HepG2 (cell line): Measurements from ENCODE around the gene CDK10. TPM values are rescaled to one million over a fixed set of nuclear protein-coding genes. Genes with fewer than 3 reads are reported as not detected.

ENCODE experiments used
- HNRNPUL1 ChIP-seq: fragments of 200-400 bp; formaldehyde crosslinking; IDR thresholded peaks from 2 replicates; pipeline ENCODE4 v1.6.1; 2017; ENCODE audit warnings: low read depth, mild to moderate bottlenecking, low read length, moderate library complexity
- HOXA5 ChIP-seq: sonication (generic); formaldehyde crosslinking; IDR thresholded peaks from 2 replicates; pipeline ENCODE4 v1.4.0; 2020; ENCODE audit warnings: missing genetic modification reagents
- NCOA2 ChIP-seq: sonication (generic); formaldehyde crosslinking; IDR thresholded peaks from 2 replicates; pipeline ENCODE4 v1.8.0; 2022; ENCODE audit warnings: inconsistent platforms
- SCMH1 ChIP-seq: sonication (generic); formaldehyde crosslinking; IDR thresholded peaks from 2 replicates; pipeline ENCODE4 v1.9.0; 2021; ENCODE audit warnings: missing genetic modification reagents, mild to moderate bottlenecking, borderline replicate concordance
- SNAI1 ChIP-seq: sonication (generic); formaldehyde crosslinking; IDR thresholded peaks from 2 replicates; pipeline ENCODE4 v1.5.0; 2020; ENCODE audit warnings: mild to moderate bottlenecking, missing genetic modification reagents, borderline replicate concordance
- ZNF556 ChIP-seq: sonication (generic); formaldehyde crosslinking; IDR thresholded peaks from 2 replicates; pipeline ENCODE4 v1.4.0; 2020; ENCODE audit warnings: mild to moderate bottlenecking, missing genetic modification reagents, borderline replicate concordance
- ZNF646 ChIP-seq: sonication (generic); formaldehyde crosslinking; IDR thresholded peaks from 2 replicates; pipeline ENCODE4 v1.9.0; 2021; ENCODE audit warnings: mild to moderate bottlenecking, missing genetic modification reagents
- ZNF768 ChIP-seq: sonication (generic); formaldehyde crosslinking; IDR thresholded peaks from 2 replicates; pipeline ENCODE4 v1.4.0; 2020; ENCODE audit warnings: missing genetic modification reagents
- ZSCAN20 ChIP-seq: sonication (generic); formaldehyde crosslinking; IDR thresholded peaks from 2 replicates; pipeline ENCODE4 v1.4.0; 2020; ENCODE audit warnings: missing genetic modification reagents, mild to moderate bottlenecking, borderline replicate concordance
- ZSCAN25 ChIP-seq: sonication (generic); formaldehyde crosslinking; IDR thresholded peaks from 2 replicates; pipeline ENCODE4 v1.8.0; 2022; ENCODE audit warnings: mild to moderate bottlenecking, missing genetic modification reagents
- polyA plus RNA-seq, 8 experiments: library from polyadenylated mRNA; depleted of rRNA in 3 of 8; stranded (reverse) in 7 of 8; unstranded in 1 of 8; fragments of >200 nt; fragmentation: Illumina TruSeq in 4 of 8; extraction: Trizol in 4 of 8; gene quantifications; 2 replicates each; pipeline versions ENCODE4 v1.2.1 to v1.2.3, GENCODE V29; 2011 to 2016; ENCODE audit warnings: low read depth in 4 of 8, missing spikeins in 1 of 8, mixed read lengths in 1 of 8; ENCODE audit not compliant: insufficient read depth in 1 of 8
- total RNA-seq, 5 experiments: library from RNA; depleted of rRNA; stranded (reverse); fragments of >200 nt; fragmentation: Illumina TruSeq; extraction: Trizol; gene quantifications; 2 replicates each; pipeline ENCODE4 v1.2.3, GENCODE V29; 2016; ENCODE audit warnings: low read depth in 1 of 5
- TF ChIP-seq, protein P1 (sequence below), 2 experiments: sonication (generic) in 1 of 2; formaldehyde crosslinking in 1 of 2; IDR thresholded peaks; 2 replicates each; pipeline versions ENCODE4 v1.5.1 to v1.6.1; 2011 to 2020; ENCODE audit warnings: borderline replicate concordance in 1 of 2, low read depth in 1 of 2, low read length in 1 of 2, mild to moderate bottlenecking in 1 of 2, missing genetic modification reagents in 1 of 2, moderate library complexity in 1 of 2
- TF ChIP-seq, protein P2 (sequence below): sonication (generic); formaldehyde crosslinking; IDR thresholded peaks from 2 replicates; pipeline ENCODE4 v1.4.0; 2020; ENCODE audit warnings: mild to moderate bottlenecking, missing genetic modification reagents
- TF ChIP-seq, protein P3 (sequence below): sonication (generic); formaldehyde crosslinking; IDR thresholded peaks from 2 replicates; pipeline ENCODE4 v1.5.0; 2020; ENCODE audit warnings: mild to moderate bottlenecking, missing genetic modification reagents
- TF ChIP-seq, protein P4 (sequence below): IDR thresholded peaks from 2 replicates; pipeline ENCODE4 v1.6.1; 2016

Gene CDK10
- total and polyA plus RNA-seq, 2 of the 13 experiments (the other 11 are each of a cell fraction or from before 2014, with no cell fraction given) = 2.5 to 3.9 TPM

DNA sequence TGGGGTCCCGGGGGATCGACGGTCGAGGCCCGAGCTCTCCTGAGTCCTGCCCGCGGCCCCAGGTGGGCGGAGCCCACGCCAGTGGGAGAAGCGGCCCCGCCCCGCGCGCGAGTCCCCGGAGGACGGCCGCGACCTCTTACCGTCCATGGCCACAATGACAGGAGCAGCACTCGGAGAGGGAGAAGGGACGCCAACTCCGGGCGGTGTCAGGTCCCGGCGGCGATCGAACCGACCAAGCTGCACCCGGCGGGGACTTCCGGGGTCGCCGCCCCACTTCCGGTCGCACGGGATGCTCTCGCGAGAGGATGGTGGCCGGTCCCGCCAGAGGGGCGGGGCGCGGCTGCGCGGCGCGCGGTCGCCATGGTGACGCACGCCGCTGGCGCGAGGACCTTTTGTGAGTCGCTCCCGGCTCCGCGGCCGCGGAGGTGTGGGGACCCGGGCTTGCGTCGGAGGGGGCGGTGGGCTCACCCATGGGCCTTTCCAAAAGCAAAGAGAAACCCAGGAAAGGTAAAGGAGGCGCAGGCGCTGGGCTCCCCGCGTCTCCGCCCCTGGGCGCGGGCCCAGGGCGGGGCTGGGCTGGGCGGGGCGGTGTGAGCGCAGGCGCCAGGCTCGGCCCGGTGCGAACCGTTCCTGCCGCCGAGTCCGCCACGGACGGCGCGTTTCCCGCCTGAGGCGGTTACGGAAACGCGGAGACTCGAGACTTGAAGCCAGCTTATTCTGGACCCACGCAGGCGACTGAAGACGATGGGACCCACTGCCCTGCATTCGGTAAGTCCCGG is 28.9 kb upstream of the CDK10 start, which contains the start of the genes CHMP1A and SPATA33 (continued):
- TF ChIP-seq, protein P1, sequence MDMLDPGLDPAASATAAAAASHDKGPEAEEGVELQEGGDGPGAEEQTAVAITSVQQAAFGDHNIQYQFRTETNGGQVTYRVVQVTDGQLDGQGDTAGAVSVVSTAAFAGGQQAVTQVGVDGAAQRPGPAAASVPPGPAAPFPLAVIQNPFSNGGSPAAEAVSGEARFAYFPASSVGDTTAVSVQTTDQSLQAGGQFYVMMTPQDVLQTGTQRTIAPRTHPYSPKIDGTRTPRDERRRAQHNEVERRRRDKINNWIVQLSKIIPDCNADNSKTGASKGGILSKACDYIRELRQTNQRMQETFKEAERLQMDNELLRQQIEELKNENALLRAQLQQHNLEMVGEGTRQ (IDR thresholded peaks at IDR 0.05; ENCODE audit: low read depth, low read length) = no peak
- TF ChIP-seq, protein P1 (CRISPR knock-in tag; IDR thresholded peaks at IDR 0.05; ENCODE audit: borderline replicate concordance) = no peak
- TF ChIP-seq ZNF768 (CRISPR knock-in tag) (peak; percentile 67; the same call in 1 of the 2 replicates), HNRNPUL1 (no peak), ZNF646 (CRISPR knock-in tag) (no peak), NCOA2 (CRISPR knock-in tag) (no peak; the same call in none of the 2 replicates), ZNF556 (CRISPR knock-in tag) (no peak), SNAI1 (CRISPR knock-in tag) (no peak), ZSCAN25 (CRISPR knock-in tag) (peak; percentile 75; the same call in 1 of the 2 replicates), HOXA5 (peak; percentile 65; the same call in 1 of the 2 replicates), SCMH1 (CRISPR knock-in tag) (no peak), ZSCAN20 (CRISPR knock-in tag) (peak; percentile 14; the same call in 1 of the 2 replicates)
- TF ChIP-seq, protein P2, sequence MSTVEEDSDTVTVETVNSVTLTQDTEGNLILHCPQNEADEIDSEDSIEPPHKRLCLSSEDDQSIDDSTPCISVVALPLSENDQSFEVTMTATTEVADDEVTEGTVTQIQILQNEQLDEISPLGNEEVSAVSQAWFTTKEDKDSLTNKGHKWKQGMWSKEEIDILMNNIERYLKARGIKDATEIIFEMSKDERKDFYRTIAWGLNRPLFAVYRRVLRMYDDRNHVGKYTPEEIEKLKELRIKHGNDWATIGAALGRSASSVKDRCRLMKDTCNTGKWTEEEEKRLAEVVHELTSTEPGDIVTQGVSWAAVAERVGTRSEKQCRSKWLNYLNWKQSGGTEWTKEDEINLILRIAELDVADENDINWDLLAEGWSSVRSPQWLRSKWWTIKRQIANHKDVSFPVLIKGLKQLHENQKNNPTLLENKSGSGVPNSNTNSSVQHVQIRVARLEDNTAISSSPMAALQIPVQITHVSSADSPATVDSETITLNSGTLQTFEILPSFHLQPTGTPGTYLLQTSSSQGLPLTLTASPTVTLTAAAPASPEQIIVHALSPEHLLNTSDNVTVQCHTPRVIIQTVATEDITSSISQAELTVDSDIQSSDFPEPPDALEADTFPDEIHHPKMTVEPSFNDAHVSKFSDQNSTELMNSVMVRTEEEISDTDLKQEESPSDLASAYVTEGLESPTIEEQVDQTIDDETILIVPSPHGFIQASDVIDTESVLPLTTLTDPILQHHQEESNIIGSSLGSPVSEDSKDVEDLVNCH = no peak
- TF ChIP-seq, protein P3, sequence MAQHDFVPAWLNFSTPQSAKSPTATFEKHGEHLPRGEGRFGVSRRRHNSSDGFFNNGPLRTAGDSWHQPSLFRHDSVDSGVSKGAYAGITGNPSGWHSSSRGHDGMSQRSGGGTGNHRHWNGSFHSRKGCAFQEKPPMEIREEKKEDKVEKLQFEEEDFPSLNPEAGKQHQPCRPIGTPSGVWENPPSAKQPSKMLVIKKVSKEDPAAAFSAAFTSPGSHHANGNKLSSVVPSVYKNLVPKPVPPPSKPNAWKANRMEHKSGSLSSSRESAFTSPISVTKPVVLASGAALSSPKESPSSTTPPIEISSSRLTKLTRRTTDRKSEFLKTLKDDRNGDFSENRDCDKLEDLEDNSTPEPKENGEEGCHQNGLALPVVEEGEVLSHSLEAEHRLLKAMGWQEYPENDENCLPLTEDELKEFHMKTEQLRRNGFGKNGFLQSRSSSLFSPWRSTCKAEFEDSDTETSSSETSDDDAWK (CRISPR knock-in tag) = no peak
- TF ChIP-seq, protein P4, sequence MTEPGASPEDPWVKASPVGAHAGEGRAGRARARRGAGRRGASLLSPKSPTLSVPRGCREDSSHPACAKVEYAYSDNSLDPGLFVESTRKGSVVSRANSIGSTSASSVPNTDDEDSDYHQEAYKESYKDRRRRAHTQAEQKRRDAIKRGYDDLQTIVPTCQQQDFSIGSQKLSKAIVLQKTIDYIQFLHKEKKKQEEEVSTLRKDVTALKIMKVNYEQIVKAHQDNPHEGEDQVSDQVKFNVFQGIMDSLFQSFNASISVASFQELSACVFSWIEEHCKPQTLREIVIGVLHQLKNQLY (CRISPR knock-in tag) = peak; percentile 31; the same call in 1 of the 2 replicates
